ENCODE measurements around the gene FAM227A. TPM values are rescaled to one million over a fixed set of nuclear protein-coding genes. Genes with fewer than 3 reads are reported as not detected.

The FAM227A gene
- total RNA-seq, 2 donors from 2014 or later = 1.0 to 2.2 TPM

GRCh38 chr22:38638728-38639127 lies 17.5 kb downstream of the FAM227A start:
- H3K4me1 ChIP-seq (replicated peaks) = no peaks in the 10 kb centered on the region
- no peak for DNase-seq (ENCODE audit: low spot score)
- WGBS = 89% methylated on average over 3 of the region's 3 CpGs

GRCh38 chr22:38638216-38638615 lies 18.0 kb downstream of the FAM227A start:
- 100% methylated on average over 2 of the region's 2 CpGs for WGBS
- no peaks in the 10 kb centered on the region for H3K9me3 ChIP-seq
- no peak for DNase-seq (ENCODE audit: low spot score)
- TF ChIP-seq POLR2A (IDR thresholded peaks at IDR 0.05) (no peak), CTCF (IDR thresholded peaks at IDR 0.05) (no peak), POLR2AphosphoS5 (IDR thresholded peaks at IDR 0.05) (no peak)
- no peaks in the 10 kb centered on the region for H3K4me1 ChIP-seq (replicated peaks)
- H3K27ac ChIP-seq = no peak overlapping the region
- intact Hi-C loops (cut with DNase I) = no loop called here
- H3K27me3 ChIP-seq (replicated peaks; ENCODE audit: insufficient read depth) = no peaks in the 10 kb centered on the region
- H3K4me3 ChIP-seq = no peak overlapping the region
- H3K36me3 ChIP-seq = no peaks in the 10 kb centered on the region

More at GRCh38 chr22:38638728-38639127, 17.5 kb downstream of the FAM227A start:
- no peaks in the 10 kb centered on the region for H3K36me3 ChIP-seq
- no peak overlapping the region for H3K4me3 ChIP-seq
- no peaks in the 10 kb centered on the region for H3K27me3 ChIP-seq (replicated peaks; ENCODE audit: insufficient read depth)
- intact Hi-C loops (cut with DNase I) = no loop called here
- TF ChIP-seq POLR2AphosphoS5 (IDR thresholded peaks at IDR 0.05) = no peak
- TF ChIP-seq POLR2A (IDR thresholded peaks at IDR 0.05) = no peak
- no peak for TF ChIP-seq CTCF (IDR thresholded peaks at IDR 0.05)
- no peak overlapping the region for H3K27ac ChIP-seq
- no peaks in the 10 kb centered on the region for H3K9me3 ChIP-seq

GRCh38 chr22:38632528-38632927 lies 23.7 kb downstream of the FAM227A start:
- Histone ChIP-seq H3K4me3 (no peak overlapping the region), H3K27ac (no peak overlapping the region), H3K36me3 (no peaks in the 10 kb centered on the region), H3K27me3 (replicated peaks; ENCODE audit: insufficient read depth) (no peaks in the 10 kb centered on the region), H3K4me1 (replicated peaks) (no peaks in the 10 kb centered on the region), H3K9me3 (no peaks in the 10 kb centered on the region)
- 83% methylated on average over 3 of the region's 3 CpGs for WGBS
- no peak for TF ChIP-seq POLR2A (IDR thresholded peaks at IDR 0.05)
- DNase-seq (ENCODE audit: low spot score) = no peak
- intact Hi-C loops (cut with DNase I) = no loop called here

GRCh38 chr22:38631724-38632123 lies 24.5 kb downstream of the FAM227A start:
- TF ChIP-seq CTCF (IDR thresholded peaks at IDR 0.05) (no peak), POLR2A (IDR thresholded peaks at IDR 0.05) (no peak), POLR2AphosphoS5 (IDR thresholded peaks at IDR 0.05) (no peak)
- no peaks in the 10 kb centered on the region for H3K27me3 ChIP-seq (replicated peaks; ENCODE audit: insufficient read depth)
- no peaks in the 10 kb centered on the region for H3K36me3 ChIP-seq
- no peak overlapping the region for H3K27ac ChIP-seq
- 84% methylated on average over 9 of the region's 9 CpGs for WGBS
- H3K4me1 ChIP-seq (replicated peaks) = no peaks in the 10 kb centered on the region
- no peak overlapping the region for H3K4me3 ChIP-seq
- intact Hi-C loops (cut with DNase I) = no loop called here
- H3K9me3 ChIP-seq = no peaks in the 10 kb centered on the region
- no peak for DNase-seq (ENCODE audit: low spot score)

GRCh38 chr22:38629108-38629507 lies 27.1 kb downstream of the FAM227A start:
- 88% methylated on average over 4 of the region's 4 CpGs for WGBS
- no peak overlapping the region for H3K27ac ChIP-seq
- H3K36me3 ChIP-seq = no peaks in the 10 kb centered on the region
- H3K4me3 ChIP-seq = no peak overlapping the region
- intact Hi-C loops (cut with DNase I) = no loop called here
- H3K4me1 ChIP-seq (replicated peaks) = no peaks in the 10 kb centered on the region
- no peaks in the 10 kb centered on the region for H3K27me3 ChIP-seq (replicated peaks; ENCODE audit: insufficient read depth)
- TF ChIP-seq CTCF (IDR thresholded peaks at IDR 0.05) (no peak), POLR2AphosphoS5 (IDR thresholded peaks at IDR 0.05) (no peak), POLR2A (IDR thresholded peaks at IDR 0.05) (no peak)
- H3K9me3 ChIP-seq = no peaks in the 10 kb centered on the region
- no peak for DNase-seq (ENCODE audit: low spot score)

All from prostate gland (tissue), 2 donors.